Loucy (cell line): ENCODE results near the gene C14orf119.

ENCODE experiments used
- EZH2phosphoT487 ChIP-seq: fragments of 200-600 bp; IDR thresholded peaks from 2 replicates; pipeline ENCODE4 v1.6.1; 2018; ENCODE audit warnings: antibody characterized with exemption, mild to moderate bottlenecking, moderate library complexity, borderline replicate concordance
- TF ChIP-seq, protein P1 (sequence below): fragments of 200-600 bp; sonication (generic); conservative IDR thresholded peaks from 2 replicates; pipeline ENCODE4 v1.5.1; 2014; ENCODE audit warnings: mild to moderate bottlenecking, antibody characterized with exemption, low read length

DNA sequence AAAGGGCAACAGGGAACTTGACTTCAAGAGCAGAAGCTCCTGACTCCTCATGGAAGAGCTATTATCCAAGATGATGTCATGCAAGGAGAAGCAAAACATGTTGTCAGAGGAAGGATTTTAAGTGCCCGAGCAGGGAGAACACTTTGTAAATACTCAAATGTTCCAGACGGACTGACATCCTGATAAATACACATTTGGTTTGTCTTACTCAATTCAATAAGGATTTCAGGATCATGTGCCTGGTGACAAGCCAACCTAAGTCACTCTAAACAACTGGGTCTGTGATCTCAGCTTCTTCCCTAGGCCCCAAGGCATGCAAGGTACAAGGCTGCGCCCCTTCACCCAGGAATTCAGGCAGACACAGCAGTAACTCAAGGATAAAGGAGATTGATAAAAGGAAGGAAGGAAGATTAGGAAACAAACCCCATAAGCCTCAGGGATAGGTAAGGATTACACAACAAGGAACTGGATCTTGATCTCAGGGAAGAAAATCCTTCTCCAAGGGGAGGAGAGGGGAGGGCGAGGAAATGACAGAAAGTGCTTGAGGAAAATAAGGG, 50.6 kb downstream of the C14orf119 start:
- TF ChIP-seq, protein P1, sequence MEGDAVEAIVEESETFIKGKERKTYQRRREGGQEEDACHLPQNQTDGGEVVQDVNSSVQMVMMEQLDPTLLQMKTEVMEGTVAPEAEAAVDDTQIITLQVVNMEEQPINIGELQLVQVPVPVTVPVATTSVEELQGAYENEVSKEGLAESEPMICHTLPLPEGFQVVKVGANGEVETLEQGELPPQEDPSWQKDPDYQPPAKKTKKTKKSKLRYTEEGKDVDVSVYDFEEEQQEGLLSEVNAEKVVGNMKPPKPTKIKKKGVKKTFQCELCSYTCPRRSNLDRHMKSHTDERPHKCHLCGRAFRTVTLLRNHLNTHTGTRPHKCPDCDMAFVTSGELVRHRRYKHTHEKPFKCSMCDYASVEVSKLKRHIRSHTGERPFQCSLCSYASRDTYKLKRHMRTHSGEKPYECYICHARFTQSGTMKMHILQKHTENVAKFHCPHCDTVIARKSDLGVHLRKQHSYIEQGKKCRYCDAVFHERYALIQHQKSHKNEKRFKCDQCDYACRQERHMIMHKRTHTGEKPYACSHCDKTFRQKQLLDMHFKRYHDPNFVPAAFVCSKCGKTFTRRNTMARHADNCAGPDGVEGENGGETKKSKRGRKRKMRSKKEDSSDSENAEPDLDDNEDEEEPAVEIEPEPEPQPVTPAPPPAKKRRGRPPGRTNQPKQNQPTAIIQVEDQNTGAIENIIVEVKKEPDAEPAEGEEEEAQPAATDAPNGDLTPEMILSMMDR = no peak
- TF ChIP-seq EZH2phosphoT487 = no peak
